ENCODE results near the gene ZBTB1.

The ZBTB1 gene

DNA sequence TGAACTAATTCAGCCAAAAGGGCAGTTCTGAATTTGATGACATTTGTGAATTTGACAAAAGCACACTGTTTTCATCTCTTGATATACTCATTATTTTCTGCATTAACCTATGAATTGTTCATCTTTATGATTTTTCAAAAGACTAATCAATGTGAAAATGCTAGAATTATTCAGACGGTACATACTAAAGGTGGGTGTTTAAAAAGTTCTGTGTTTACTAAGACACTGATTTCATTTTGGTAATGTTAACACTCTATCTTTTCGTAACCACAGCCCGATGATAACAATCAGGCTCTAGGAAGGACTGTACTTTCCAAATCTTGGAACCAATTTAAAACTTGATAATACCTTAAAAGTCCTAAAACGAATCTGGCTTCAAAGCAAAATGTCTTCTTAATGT is 29.9 kb upstream of the ZBTB1 start:
- no peak for DNase-seq (ENCODE audit: low read depth in 1 of 2, low spot score in 1 of 2)
- in situ Hi-C loops (cut with HindIII; ENCODE audit: low pct_unique_long_range_greater_than_20kb, low sequenced_read_pairs), result no loop called here
- no peak for TF ChIP-seq JUND (IDR thresholded peaks at IDR 0.05; ENCODE audit: low read depth)

DNA sequence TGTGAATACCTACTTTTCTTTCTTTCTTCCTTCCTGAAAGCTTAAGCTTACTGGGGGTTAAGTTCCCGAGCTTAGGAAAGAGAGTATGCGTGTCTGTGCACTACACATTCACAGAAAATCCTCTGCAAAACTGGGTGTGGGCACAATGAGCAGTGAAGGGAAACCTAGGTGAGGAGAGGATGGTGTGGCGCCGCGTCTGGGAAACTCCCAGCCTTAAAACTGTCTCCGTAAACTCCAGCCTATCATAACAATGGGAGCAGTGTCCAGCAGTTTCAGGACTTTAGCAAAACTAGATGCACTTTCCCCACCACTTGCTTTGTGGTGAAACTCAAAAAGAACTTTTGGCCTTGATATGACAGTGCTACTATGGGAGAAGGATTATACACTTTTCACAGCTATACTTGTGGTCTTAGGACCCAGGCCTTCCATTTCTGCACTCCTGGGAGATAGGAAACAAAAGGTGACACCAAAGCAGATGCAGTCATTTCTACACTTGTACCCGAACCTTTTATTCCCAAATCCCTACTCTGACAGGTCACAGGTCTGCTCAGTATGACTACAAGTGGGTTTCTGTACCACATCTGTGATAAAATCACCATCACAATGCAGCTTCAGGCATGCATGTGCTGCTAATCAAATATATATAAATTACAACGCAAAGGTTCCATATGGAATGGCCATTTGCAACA is 28.8 kb upstream of the ZBTB1 start:
- in situ Hi-C loops (cut with HindIII; ENCODE audit: low pct_unique_long_range_greater_than_20kb, low sequenced_read_pairs), result no loop called here
- DNase-seq (ENCODE audit: low read depth in 1 of 2, low spot score in 1 of 2), result no peak
- TF ChIP-seq JUND (IDR thresholded peaks at IDR 0.05; ENCODE audit: low read depth), result no peak

DNA sequence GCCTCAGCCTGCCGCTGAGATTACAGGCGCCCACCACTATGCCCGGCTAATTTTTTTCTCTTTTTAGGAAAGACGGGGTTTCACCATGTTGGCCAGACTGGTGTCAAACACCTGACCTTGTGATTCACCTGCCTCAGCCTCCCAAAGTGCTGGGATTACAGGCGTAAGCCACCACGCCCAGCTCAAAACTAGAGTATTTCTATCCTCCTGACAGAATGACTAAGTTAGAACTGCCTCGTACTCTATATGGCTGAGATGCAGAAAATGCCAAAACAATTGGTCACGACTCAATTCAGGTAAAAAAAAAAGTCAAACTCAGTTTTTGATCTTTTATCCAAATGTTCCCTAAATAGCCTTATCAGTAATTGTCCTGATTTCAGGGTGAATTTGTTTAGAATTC is 28.1 kb upstream of the ZBTB1 start:
- in situ Hi-C loops (cut with HindIII; ENCODE audit: low pct_unique_long_range_greater_than_20kb, low sequenced_read_pairs), result no loop called here
- no peak for TF ChIP-seq JUND (IDR thresholded peaks at IDR 0.05; ENCODE audit: low read depth)
- no peak for DNase-seq (ENCODE audit: low read depth in 1 of 2, low spot score in 1 of 2)

DNA sequence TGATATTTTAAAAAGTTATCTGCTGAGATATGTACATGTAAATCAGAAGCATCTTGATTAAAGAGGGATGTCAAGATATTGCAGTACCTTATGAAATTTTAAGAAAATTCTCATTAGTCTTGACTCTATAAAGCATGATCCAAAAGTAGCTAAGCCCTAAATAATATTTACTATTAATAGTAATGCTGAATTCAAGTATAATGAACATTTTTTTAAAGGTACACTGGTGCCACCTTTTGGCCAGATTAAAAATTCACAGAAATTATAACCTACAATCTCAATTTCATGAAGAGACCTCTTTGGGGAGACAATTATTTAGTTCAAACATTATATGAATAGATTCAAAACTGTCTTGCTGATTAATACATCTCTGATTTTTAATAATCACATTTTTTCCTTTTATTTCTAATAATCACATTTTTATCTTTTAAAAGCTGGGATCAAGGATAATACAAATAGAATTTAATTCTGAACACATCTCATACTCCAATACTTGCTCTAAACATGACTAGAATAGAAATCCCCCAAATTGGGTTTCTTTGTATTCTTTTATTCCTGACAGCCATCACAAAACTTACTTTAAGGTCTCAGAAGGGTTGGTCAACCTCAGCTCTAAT is 25.8 kb upstream of the ZBTB1 start:
- in situ Hi-C loops (cut with HindIII; ENCODE audit: low pct_unique_long_range_greater_than_20kb, low sequenced_read_pairs), result no loop called here
- DNase-seq (ENCODE audit: low read depth in 1 of 2, low spot score in 1 of 2), result peak; percentile 36 to 39

DNA sequence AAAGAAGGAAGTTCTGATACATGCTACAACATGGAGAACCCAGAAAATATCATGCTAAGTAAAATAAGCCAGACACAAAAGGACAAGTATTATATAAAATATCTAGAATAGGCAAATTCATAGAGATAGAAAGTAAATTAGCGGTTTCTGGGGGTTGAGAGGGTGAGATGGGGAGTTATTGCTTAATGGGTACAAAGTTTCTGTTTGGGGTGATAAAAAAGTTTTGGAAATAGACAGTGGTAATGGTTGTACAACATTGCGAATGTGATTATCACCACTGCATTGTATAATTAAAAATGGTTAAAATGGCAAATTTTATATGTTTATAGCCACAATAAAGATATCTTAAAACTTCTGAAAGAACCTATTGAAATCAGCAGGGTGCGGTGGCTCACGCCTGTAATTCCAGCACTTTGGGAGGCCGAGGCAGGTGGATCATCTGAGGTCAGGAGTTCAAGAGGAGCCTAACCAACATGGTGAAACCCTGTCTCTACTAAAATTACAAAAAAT is 15.9 kb upstream of the ZBTB1 start:
- in situ Hi-C loops (cut with HindIII; ENCODE audit: low pct_unique_long_range_greater_than_20kb, low sequenced_read_pairs), result no loop called here
- no peak for DNase-seq (ENCODE audit: low read depth in 1 of 2, low spot score in 1 of 2)
- no peak for TF ChIP-seq JUND (IDR thresholded peaks at IDR 0.05; ENCODE audit: low read depth)

More for the DNA sequence above, 25.8 kb upstream of the ZBTB1 start:
- no peak for TF ChIP-seq JUND (IDR thresholded peaks at IDR 0.05; ENCODE audit: low read depth)

DNA sequence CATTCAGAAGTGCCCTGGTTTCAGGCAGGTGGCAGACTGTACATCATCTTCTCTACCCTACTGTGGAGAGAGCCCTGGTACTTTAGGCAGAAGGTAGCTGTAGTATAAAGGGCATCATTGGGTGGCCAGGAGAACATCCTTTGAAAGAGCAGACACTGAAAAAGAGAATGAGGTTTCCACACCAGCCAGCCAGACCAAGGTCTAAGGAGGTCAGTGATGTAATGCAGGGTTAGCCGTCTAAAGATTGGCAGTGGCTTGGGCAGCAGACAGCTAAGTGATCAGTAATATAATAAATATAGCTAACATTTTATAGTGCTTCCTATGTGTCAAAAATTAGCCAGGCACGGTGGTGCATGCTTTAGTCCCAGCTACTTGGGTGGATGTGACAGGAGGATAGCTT is 12.9 kb upstream of the ZBTB1 start:
- DNase-seq (ENCODE audit: low read depth in 1 of 2, low spot score in 1 of 2), result no peak
- no peak for TF ChIP-seq JUND (IDR thresholded peaks at IDR 0.05; ENCODE audit: low read depth)
- in situ Hi-C loops (cut with HindIII; ENCODE audit: low pct_unique_long_range_greater_than_20kb, low sequenced_read_pairs), result no loop called here

DNA sequence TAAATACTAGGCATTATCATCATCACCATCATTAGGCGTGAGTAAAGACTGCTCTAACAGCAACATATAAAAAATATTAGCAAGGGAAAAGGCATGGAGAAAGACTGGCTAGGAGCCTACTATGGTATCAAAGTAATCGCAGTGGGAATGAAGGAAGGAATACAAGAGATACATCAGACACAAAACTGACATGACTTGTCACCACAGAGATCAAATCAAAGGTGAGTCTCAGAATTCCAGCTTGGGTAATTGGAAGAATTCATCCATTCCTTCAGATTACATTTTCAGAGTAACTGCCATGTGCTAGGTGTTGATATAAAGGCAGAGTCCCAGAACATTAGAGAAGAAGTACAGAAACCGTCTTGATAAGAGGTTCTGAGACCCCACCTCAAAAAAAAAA is 11.1 kb upstream of the ZBTB1 start:
- in situ Hi-C loops (cut with HindIII; ENCODE audit: low pct_unique_long_range_greater_than_20kb, low sequenced_read_pairs), result no loop called here
- no peak for TF ChIP-seq JUND (IDR thresholded peaks at IDR 0.05; ENCODE audit: low read depth)
- no peak for DNase-seq (ENCODE audit: low read depth in 1 of 2, low spot score in 1 of 2)

DNA sequence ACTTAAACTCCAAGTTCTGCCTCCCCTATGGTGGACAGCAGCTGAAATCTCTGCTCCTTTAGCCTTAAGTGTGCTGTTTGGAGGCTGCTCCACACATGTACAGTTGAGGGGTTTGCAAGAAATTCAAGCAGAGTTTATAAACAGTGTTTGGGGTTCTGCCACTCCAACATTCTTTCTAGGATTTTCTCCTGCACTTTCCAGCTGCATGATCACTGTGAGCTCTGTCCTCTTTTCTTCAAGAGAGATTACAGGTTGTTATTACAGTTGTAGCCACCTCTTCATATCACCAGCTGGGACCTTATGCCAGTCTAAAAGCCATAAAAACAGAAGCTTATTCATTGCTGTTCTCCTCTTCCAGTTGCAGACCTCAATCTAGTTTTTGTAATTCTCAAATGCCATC is 9.3 kb upstream of the ZBTB1 start:
- in situ Hi-C loops (cut with HindIII; ENCODE audit: low pct_unique_long_range_greater_than_20kb, low sequenced_read_pairs), result no loop called here
- no peak for TF ChIP-seq JUND (IDR thresholded peaks at IDR 0.05; ENCODE audit: low read depth)
- no peak for DNase-seq (ENCODE audit: low read depth in 1 of 2, low spot score in 1 of 2)

DNA sequence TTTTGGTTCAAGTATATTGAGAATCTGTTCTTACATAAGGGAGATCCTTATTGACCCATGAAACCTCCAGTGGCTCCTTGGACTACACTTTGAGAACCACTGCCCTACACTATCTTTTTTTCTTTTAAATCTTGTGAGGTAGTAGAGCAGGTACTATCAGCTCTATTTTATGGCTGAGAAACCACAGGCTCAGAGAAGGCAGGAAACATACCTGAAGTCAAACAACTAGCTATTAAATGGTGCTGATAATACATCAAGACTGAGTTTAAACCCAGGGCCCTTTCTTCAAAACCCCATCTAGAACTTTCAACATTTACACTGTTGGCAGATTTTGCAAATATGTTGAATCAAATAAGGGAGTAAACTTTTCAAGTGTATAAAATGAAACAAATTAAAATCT is 7.8 kb upstream of the ZBTB1 start:
- in situ Hi-C loops (cut with HindIII; ENCODE audit: low pct_unique_long_range_greater_than_20kb, low sequenced_read_pairs), result no loop called here
- TF ChIP-seq JUND (IDR thresholded peaks at IDR 0.05; ENCODE audit: low read depth), result no peak
- no peak for DNase-seq (ENCODE audit: low read depth in 1 of 2, low spot score in 1 of 2)

DNA sequence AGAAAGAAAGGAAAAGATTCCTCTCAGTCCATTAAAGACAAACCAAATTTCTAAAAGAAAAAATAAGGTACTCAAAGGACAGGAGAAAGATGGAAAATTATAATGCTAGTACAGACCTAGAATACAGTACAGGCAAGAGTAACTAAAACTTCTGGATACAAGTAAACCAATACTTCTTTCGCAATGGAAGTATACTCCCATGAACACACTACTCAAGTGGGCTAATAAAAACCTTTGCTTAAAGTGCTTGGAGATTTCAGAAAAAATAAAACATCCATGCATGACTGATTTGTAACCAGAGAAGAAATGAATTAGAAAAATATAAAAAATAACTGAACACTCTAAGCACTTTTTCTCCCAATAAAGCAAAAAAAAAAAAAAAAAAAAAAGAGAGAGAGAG is 4.5 kb upstream of the ZBTB1 start:
- in situ Hi-C loops (cut with HindIII; ENCODE audit: low pct_unique_long_range_greater_than_20kb, low sequenced_read_pairs), result no loop called here
- DNase-seq (ENCODE audit: low read depth in 1 of 2, low spot score in 1 of 2), result no peak
- TF ChIP-seq JUND (IDR thresholded peaks at IDR 0.05; ENCODE audit: low read depth), result no peak

DNA sequence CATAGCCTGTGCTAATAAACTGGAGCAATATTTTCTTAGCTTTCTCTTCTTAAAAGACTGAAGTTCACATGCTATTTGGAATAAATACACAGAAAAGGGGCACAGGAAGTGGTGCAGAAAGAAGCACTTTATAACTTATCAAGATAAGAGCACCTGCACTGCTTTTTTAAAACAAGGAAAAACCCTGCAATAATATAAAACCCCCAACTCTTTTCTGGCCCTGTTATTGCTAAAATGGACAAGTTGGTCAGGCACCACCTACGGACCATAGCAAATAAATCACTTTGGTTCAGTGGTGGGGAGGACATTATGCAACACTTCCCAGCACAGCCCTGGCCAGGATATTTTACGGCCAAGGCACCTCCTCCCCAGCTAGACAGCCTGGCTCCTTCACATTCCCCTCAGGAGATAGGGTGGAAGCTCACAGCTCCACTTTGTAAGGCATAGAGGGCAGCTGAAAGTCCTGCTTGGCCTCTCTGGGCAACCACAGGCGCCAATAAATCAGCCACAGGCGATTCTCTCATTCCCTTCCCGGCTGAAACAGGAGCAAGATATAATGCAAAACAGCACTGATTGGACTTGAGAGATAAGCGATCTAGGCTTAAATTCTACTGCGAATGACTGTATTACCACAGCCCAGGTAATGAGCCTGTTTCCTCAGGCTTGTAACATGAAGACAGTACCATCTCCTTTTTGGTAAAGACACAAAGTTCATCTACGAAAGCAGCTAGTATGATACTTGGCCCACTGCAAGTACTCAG is 3.0 kb upstream of the ZBTB1 start:
- no peak for TF ChIP-seq JUND (IDR thresholded peaks at IDR 0.05; ENCODE audit: low read depth)
- in situ Hi-C loops (cut with HindIII; ENCODE audit: low pct_unique_long_range_greater_than_20kb, low sequenced_read_pairs), result no loop called here
- peak in 1 of 2 experiments; percentile 61 for DNase-seq (ENCODE audit: low read depth in 1 of 2, low spot score in 1 of 2)

DNA sequence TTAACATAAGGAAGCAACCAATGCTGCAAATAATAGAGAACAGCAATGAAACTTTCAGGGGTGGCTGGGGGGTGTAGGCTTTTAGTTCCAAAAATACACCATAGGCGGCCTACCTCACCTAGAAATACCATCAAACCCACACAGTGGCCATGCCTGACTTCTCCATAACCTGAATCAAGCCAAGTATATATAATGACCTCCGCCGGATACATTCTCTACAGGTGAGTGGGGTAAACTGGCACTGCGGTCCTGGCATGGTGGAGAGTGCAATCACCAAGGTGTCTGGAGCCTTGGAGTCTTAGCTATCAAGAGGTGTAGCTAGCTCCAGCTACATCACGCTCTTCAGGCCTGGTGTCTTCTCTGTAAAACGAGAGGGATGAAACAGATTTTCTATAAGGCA is 2.1 kb upstream of the ZBTB1 start:
- in situ Hi-C loops (cut with HindIII; ENCODE audit: low pct_unique_long_range_greater_than_20kb, low sequenced_read_pairs), result no loop called here
- DNase-seq (ENCODE audit: low read depth in 1 of 2, low spot score in 1 of 2), result no peak
- no peak for TF ChIP-seq JUND (IDR thresholded peaks at IDR 0.05; ENCODE audit: low read depth)

DNA sequence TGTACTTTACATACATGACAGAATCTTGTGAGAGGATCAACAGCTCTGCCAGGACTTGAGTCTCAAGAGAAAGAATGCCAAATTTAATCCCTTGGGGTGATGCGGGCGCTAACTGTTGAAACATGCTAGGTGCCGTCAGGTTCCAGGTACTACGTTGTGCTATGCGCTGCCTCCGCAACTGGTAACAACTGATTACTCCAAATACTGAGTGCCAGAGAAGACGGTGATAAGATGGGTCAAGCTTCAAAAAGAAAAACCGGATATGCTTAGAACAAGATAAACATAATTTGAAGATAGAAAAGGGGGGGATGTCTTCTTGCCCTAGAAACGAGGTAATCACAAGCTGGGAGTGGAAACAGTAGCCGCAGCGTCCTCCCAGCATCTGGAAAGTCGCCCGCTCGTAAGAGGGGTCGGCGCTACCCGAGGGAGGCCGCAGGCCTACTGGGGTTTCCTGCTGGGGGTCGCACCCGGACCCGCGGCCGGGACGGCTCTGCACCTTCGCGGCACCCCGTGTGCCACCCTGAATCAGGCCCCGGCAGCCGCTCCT is 1.6 kb upstream of the ZBTB1 start:
- no peak for TF ChIP-seq JUND (IDR thresholded peaks at IDR 0.05; ENCODE audit: low read depth)
- in situ Hi-C loops (cut with HindIII; ENCODE audit: low pct_unique_long_range_greater_than_20kb, low sequenced_read_pairs), result no loop called here
- peak in 1 of 2 experiments; percentile 52 for DNase-seq (ENCODE audit: low read depth in 1 of 2, low spot score in 1 of 2)

Data from T47D (cell line).